SH-SY5Y (cell line): Measurements from ENCODE around the gene SEPTIN11.

Source experiments
- GATA2 ChIP-seq: IDR thresholded peaks from 2 replicates; pipeline ENCODE4 v1.6.1; 2011; ENCODE audit warnings: mild to moderate bottlenecking, low read depth, low read length
- GATA3 ChIP-seq: IDR thresholded peaks from 2 replicates; pipeline ENCODE4 v1.6.1; 2011; ENCODE audit warnings: low read depth, mild to moderate bottlenecking, low read length, moderate library complexity

DNA sequence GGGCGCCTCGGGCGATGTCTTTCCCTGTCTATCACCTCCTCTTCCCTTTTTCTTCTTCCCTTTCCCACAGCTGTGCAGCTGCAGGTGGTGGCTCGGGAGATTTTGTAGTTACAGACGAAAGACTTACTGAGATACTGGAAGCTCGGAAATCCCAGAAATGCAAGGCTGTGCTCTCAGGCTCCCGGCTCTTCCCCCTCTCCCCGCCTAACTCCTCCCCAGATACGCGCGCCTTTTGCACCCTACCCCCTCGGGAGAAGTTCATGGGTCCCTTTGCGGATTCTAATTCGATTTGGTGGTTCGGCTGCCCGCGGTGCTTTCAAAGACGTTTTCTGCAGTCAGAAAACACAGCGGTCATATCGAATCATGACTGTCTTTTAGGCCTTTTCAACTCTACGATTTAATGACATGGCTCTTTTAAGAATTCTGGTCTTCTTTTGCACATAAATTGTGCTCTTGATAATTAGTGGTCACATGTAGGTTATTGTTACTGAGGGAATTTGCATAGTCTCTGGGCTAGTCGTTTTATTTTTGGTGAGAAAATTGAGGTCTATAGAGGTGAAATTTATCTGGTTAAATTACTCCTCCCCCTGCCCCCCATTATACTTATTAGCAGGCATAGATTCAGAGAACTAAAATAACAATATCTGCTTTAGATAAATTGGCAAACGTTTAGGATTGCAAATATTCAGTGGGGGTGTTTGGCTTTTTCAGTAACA lies 1.6 kb downstream of the SEPTIN11 start:
- TF ChIP-seq GATA2 (no peak), GATA3 (no peak)
